ENCODE results near the gene LRRC8B. TPM values are rescaled to one million over a fixed set of nuclear protein-coding genes. Genes with fewer than 3 reads are reported as not detected.

LRRC8B gene
- total and polyA plus RNA-seq, 7 experiments from 2014 or later = 8.8 to 23.0 (median 16.7) TPM

DNA sequence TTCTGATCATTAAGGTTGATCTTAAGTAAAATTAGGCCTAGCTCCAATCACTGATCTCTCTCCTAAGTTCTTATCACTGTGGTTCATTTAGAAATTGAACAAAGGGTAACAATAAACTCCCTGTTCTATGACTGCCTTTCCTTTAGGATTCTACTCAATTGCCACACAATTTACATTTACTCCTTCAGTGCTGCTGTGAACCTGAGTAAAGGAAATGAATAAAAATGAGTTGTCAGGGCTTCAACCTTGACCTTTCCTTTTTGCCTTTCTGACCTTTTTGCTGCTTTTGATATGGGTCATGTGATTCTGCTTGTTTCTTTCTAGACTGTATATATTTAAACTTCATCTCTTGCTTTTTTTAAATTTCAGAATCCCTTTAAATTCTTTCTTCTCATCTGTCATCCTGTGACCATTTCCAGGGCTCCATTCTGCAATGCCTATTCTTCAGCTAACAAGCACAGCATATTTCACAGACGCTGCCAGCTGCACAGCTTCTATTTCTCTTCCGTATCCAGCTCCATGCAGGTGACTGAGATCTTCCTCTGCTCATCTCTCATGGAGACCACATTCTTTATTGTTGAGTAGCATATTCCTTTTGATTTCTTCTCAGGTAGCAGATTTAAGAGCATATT is 3.2 kb downstream of the LRRC8B start:
- H3K4me3 ChIP-seq (ENCODE audit: low read length) = no peak overlapping the region
- intact Hi-C loops (cut with micrococcal nuclease) = loop anchor here in 1 of 2 donors (1.0 to 10.0 kb wide), 2 partner anchors 17 to 253 kb away; partner anchors contain the start of gene GBP5
- CTCF ChIA-PET = no interaction called here

DNA sequence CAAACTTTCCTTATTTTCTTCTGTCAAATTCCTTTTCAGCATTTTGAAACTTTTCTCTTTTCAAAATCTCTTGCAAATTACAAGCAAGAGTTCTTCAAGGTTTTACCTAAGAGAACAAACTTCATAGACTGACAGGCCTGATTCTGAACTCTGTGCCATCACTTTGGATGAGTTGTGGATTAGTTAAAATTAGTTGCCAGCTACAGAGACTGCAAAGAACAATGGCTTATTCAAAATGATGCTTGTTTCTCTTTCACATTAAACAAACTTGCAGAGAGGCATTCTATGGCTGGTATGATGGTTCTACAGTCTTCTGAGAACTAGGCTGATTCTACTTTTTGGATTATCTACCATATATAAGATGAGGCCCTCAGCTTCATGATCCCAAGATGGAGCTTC is 3.8 kb downstream of the LRRC8B start:
- ChIA-PET POLR2A (interaction anchor here (0.8 to 1.6 kb wide), 6 partner anchors 11 to 107 kb away, joined by 3 to 12 read pairs (median 4); no protein-coding TSS in a partner anchor), CTCF (interaction anchor here (1.0 kb wide), 1 partner anchor 234 kb away, joined by 4 read pairs; no protein-coding TSS in a partner anchor)
- intact Hi-C loops (cut with micrococcal nuclease) = loop anchor here in 1 of 2 donors (10.0 kb wide), 1 partner anchor 254 kb away; the partner anchor contains the start of gene GBP5
- Histone ChIP-seq H3K4me1 (ENCODE audit: control insufficient read depth in 2 of 2, insufficient read depth in 2 of 2, low read length in 2 of 2) (peaks cover 7 to 32% of the 10 kb centered on the region in 2 donors), H3K9me3 (ENCODE audit: control insufficient read depth in 2 of 3, low read length in 3 of 3) (no peaks in the 10 kb centered on the region), H3K4me3 (ENCODE audit: low read length) (no peak overlapping the region), H3K27me3 (ENCODE audit: control insufficient read depth in 2 of 2, insufficient read depth in 2 of 2, low read length in 2 of 2) (no peaks in the 10 kb centered on the region), H3K36me3 (ENCODE audit: control insufficient read depth in 2 of 3, insufficient read depth in 3 of 3, low read length in 3 of 3) (peaks cover 0 to 9% (median 0%) of the 10 kb centered on the region in 3 experiments), H3K27ac (ENCODE audit: low read depth, low read length) (no peak overlapping the region)
- no peak for ATAC-seq
- H3K9me3 Mint-ChIP-seq = peaks cover 0 to 2% (median 0%) of the 10 kb centered on the region in 11 donors
- H3K36me3 Mint-ChIP-seq = peaks cover 6 to 35% (median 17%) of the 10 kb centered on the region in 5 donors
- DNase-seq = no peak
- H3K4me1 Mint-ChIP-seq = peaks cover 36 to 58% (median 50%) of the 10 kb centered on the region in 7 donors
- no peak overlapping the region for H3K4me3 Mint-ChIP-seq
- no peaks in the 10 kb centered on the region for H3K27me3 Mint-ChIP-seq
- no peak overlapping the region for H3K27ac Mint-ChIP-seq

More for the DNA sequence above, 3.2 kb downstream of the LRRC8B start:
- peaks cover 7 to 34% of the 10 kb centered on the region in 2 donors for H3K4me1 ChIP-seq (ENCODE audit: control insufficient read depth in 2 of 2, insufficient read depth in 2 of 2, low read length in 2 of 2)
- peaks cover 0 to 2% (median 0%) of the 10 kb centered on the region in 11 donors for H3K9me3 Mint-ChIP-seq
- no peak overlapping the region for H3K27ac ChIP-seq (ENCODE audit: low read depth, low read length)
- no peaks in the 10 kb centered on the region for H3K27me3 Mint-ChIP-seq
- DNase-seq (no peak), ATAC-seq (no peak)
- H3K4me1 Mint-ChIP-seq = peaks cover 30 to 54% (median 45%) of the 10 kb centered on the region in 7 donors
- no peaks in the 10 kb centered on the region for H3K27me3 ChIP-seq (ENCODE audit: control insufficient read depth in 2 of 2, insufficient read depth in 2 of 2, low read length in 2 of 2)
- H3K9me3 ChIP-seq (ENCODE audit: control insufficient read depth in 2 of 3, low read length in 3 of 3) = no peaks in the 10 kb centered on the region
- H3K36me3 ChIP-seq (ENCODE audit: control insufficient read depth in 2 of 3, insufficient read depth in 3 of 3, low read length in 3 of 3) = peaks cover 0 to 9% (median 0%) of the 10 kb centered on the region in 3 experiments
- POLR2A ChIA-PET = interaction anchor here (0.8 to 1.6 kb wide), 4 partner anchors 74 to 107 kb away, joined by 3 to 12 read pairs (median 3); no protein-coding TSS in a partner anchor
- no peak overlapping the region for H3K4me3 Mint-ChIP-seq
- no peak overlapping the region for H3K27ac Mint-ChIP-seq
- peaks cover 6 to 31% (median 15%) of the 10 kb centered on the region in 5 donors for H3K36me3 Mint-ChIP-seq

DNA sequence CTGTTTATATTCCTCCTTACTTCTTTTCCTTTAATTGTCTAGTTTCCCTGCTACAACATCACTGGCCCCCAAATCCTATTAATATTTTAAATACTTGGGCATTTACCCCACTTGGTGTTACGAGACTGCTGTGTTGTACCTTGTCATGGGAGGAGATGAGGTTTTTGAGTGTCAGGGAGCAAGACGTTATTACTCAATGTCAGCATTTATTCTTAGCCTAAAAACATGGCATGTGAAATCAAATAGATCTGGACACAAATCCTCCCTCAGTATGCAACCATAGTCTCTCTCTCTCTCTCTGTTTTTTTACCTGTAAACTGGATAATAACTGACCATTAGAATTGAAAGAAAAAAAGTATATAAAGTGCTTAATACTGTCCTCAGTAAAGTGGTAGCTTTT is 4.6 kb downstream of the LRRC8B start:
- CTCF ChIA-PET = interaction anchor here (0.7 to 1.0 kb wide), 2 partner anchors 11 to 233 kb away, joined by 4 to 5 read pairs; no protein-coding TSS in a partner anchor
- ATAC-seq (no peak), DNase-seq (no peak)
- H3K27me3 ChIP-seq (ENCODE audit: control insufficient read depth in 2 of 2, insufficient read depth in 2 of 2, low read length in 2 of 2) = no peaks in the 10 kb centered on the region
- peaks cover 33 to 55% (median 48%) of the 10 kb centered on the region in 7 donors for H3K4me1 Mint-ChIP-seq
- H3K4me3 ChIP-seq (ENCODE audit: low read length) = no peak overlapping the region
- intact Hi-C loops (cut with micrococcal nuclease) = loop anchor here in 1 of 2 donors (10.0 kb wide), 1 partner anchor 254 kb away; the partner anchor contains the start of gene GBP5
- no peak overlapping the region for H3K4me3 Mint-ChIP-seq
- no peak overlapping the region for H3K27ac ChIP-seq (ENCODE audit: low read depth, low read length)
- peaks cover 7 to 26% of the 10 kb centered on the region in 2 donors for H3K4me1 ChIP-seq (ENCODE audit: control insufficient read depth in 2 of 2, insufficient read depth in 2 of 2, low read length in 2 of 2)
- H3K9me3 ChIP-seq (ENCODE audit: control insufficient read depth in 2 of 3, low read length in 3 of 3) = no peaks in the 10 kb centered on the region
- peaks cover 6 to 35% (median 17%) of the 10 kb centered on the region in 5 donors for H3K36me3 Mint-ChIP-seq
- peaks cover 0 to 9% (median 0%) of the 10 kb centered on the region in 3 experiments for H3K36me3 ChIP-seq (ENCODE audit: control insufficient read depth in 2 of 3, insufficient read depth in 3 of 3, low read length in 3 of 3)
- POLR2A ChIA-PET = interaction anchor here (0.6 to 1.5 kb wide), 5 partner anchors 10 to 543 kb away, joined by 3 to 4 read pairs (median 4); no protein-coding TSS in a partner anchor
- no peaks in the 10 kb centered on the region for H3K27me3 Mint-ChIP-seq
- H3K27ac Mint-ChIP-seq = no peak overlapping the region
- peaks cover 0 to 2% (median 0%) of the 10 kb centered on the region in 11 donors for H3K9me3 Mint-ChIP-seq

DNA sequence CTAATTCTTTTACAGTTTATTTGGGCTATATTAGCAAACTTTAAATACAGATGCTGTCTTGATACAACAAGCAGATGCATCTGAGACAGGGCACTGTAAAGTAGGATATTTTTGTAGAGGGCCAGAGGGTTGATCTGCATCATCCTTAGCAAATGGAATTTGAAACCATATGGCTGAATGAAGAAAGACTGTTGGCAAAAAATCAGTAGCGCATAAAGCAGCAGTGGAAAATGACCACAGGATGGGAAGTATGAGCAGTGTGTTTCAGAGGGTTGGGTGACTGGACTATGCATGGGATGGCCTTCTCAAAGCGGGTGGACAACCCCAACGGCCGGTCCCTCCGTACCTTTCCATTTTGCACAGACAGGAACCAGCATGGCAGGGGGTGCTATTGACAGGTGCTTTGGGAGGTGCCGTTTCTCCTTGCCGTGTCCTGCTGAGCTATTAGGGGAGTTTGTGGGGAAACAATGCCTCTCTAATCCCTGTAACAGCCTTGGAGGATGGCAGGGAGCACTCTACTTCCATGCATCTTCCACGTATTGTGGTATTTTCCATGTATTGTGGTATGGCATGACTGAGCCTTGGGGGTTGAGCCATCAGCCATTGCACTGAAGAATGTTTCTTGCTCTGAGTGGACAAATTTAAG is 5.9 kb downstream of the LRRC8B start:
- H3K4me3 ChIP-seq (ENCODE audit: low read length) = no peak overlapping the region
- ChIA-PET POLR2A (interaction anchor here (0.6 kb wide), 1 partner anchor 90 kb away, joined by 4 read pairs; no protein-coding TSS in a partner anchor), CTCF (interaction anchor here (0.6 kb wide), 1 partner anchor 233 kb away, joined by 3 read pairs; no protein-coding TSS in a partner anchor)
- no peak for DNase-seq
- no peak overlapping the region for H3K27ac Mint-ChIP-seq
- H3K9me3 ChIP-seq (ENCODE audit: control insufficient read depth in 2 of 3, low read length in 3 of 3) = no peaks in the 10 kb centered on the region
- H3K36me3 Mint-ChIP-seq = peaks cover 6 to 35% (median 17%) of the 10 kb centered on the region in 5 donors
- no peaks in the 10 kb centered on the region for H3K27me3 Mint-ChIP-seq
- H3K4me1 Mint-ChIP-seq = peaks cover 40 to 64% (median 58%) of the 10 kb centered on the region in 7 donors
- ATAC-seq = no peak
- H3K4me3 Mint-ChIP-seq = peak overlapping the region in 1 of 10 donors; percentile 6
- H3K36me3 ChIP-seq (ENCODE audit: control insufficient read depth in 2 of 3, insufficient read depth in 3 of 3, low read length in 3 of 3) = peaks cover 0 to 6% (median 0%) of the 10 kb centered on the region in 3 experiments
- H3K4me1 ChIP-seq (ENCODE audit: control insufficient read depth in 2 of 2, insufficient read depth in 2 of 2, low read length in 2 of 2) = peaks cover 7 to 22% of the 10 kb centered on the region in 2 donors
- H3K9me3 Mint-ChIP-seq = peaks cover 0 to 2% (median 0%) of the 10 kb centered on the region in 11 donors
- H3K27ac ChIP-seq (ENCODE audit: low read depth, low read length) = no peak overlapping the region
- intact Hi-C loops (cut with micrococcal nuclease) = no loop called here
- H3K27me3 ChIP-seq (ENCODE audit: control insufficient read depth in 2 of 2, insufficient read depth in 2 of 2, low read length in 2 of 2) = no peaks in the 10 kb centered on the region

DNA sequence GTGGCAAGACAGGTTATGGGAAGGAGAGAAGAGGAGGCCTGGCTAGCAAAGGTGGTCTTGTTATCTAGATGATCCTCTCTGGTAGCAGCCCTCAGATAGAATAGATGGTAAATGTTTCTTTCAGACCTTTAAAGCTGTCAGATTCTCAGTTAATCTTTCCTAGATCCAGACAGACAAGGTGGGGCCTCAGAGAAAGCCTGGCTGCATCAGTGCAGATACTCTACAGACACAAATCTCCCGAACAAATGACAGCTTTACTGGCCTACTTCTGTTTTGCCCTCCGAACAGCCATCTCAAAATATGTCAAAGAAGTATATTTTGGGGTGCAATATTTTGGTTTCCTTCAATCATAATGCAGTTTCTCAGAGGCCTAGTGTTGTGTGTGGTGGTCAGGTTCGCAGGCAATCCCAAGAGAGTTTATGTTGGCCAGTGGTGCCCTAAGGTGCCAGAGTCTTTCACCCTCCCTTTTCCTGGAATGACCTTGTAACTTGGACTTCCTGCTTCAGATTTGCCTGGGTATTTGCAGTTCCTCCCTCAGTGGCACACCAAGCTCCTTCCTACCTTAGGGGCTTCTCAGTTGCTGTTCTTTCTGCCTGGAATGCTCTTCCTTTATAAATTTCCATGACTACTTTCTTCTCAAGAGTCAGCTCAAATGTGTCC is 7.0 kb downstream of the LRRC8B start:
- DNase-seq (no peak), ATAC-seq (no peak)
- intact Hi-C loops (cut with micrococcal nuclease) = no loop called here
- Mint-ChIP-seq H3K27ac (peak overlapping the region in 5 of 9 donors; percentile 10 to 58 (median 33)), H3K4me1 (peaks cover 37 to 72% (median 63%) of the 10 kb centered on the region in 7 donors), H3K27me3 (no peaks in the 10 kb centered on the region), H3K4me3 (peak overlapping the region in 3 of 10 donors; percentile 4 to 38 (median 10)), H3K36me3 (peaks cover 6 to 35% (median 18%) of the 10 kb centered on the region in 5 donors), H3K9me3 (peaks cover 0 to 2% (median 0%) of the 10 kb centered on the region in 11 donors)
- peaks cover 7 to 17% of the 10 kb centered on the region in 2 donors for H3K4me1 ChIP-seq (ENCODE audit: control insufficient read depth in 2 of 2, insufficient read depth in 2 of 2, low read length in 2 of 2)
- ChIA-PET CTCF (no interaction called here), POLR2A (no interaction called here)
- H3K27me3 ChIP-seq (ENCODE audit: control insufficient read depth in 2 of 2, insufficient read depth in 2 of 2, low read length in 2 of 2) = no peaks in the 10 kb centered on the region
- H3K36me3 ChIP-seq (ENCODE audit: control insufficient read depth in 2 of 3, insufficient read depth in 3 of 3, low read length in 3 of 3) = peaks cover 0 to 6% (median 0%) of the 10 kb centered on the region in 3 experiments
- H3K27ac ChIP-seq (ENCODE audit: low read depth, low read length) = no peak overlapping the region
- no peaks in the 10 kb centered on the region for H3K9me3 ChIP-seq (ENCODE audit: control insufficient read depth in 2 of 3, low read length in 3 of 3)
- no peak overlapping the region for H3K4me3 ChIP-seq (ENCODE audit: low read length)

DNA sequence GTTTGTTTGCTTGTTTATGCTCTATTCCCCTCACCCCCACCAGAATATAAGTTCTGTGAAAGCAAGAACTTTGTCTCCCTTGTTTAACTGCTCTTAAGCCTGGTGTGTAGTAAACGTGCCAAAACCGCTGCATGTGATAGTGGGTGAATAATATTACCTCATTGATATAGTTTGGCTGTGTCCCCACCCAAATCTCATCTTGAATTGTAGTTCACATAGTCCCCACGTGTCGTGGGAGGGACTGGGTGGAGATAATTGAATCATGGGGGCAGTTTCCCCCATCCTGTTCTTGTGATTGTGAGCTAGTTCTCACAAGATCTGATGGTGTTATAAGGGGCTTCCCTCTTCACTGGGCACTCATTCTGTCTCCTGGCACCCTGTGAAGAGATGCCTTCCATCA is 7.6 kb downstream of the LRRC8B start:
- Mint-ChIP-seq H3K4me3 (peak overlapping the region in 3 of 10 donors; percentile 4 to 38 (median 10)), H3K36me3 (peaks cover 6 to 37% (median 22%) of the 10 kb centered on the region in 5 donors), H3K27ac (peak overlapping the region in 6 of 9 donors; percentile 10 to 57 (median 26)), H3K4me1 (peaks cover 37 to 78% (median 69%) of the 10 kb centered on the region in 7 donors), H3K27me3 (no peaks in the 10 kb centered on the region), H3K9me3 (peaks cover 0 to 2% (median 0%) of the 10 kb centered on the region in 11 donors)
- Histone ChIP-seq H3K27me3 (ENCODE audit: control insufficient read depth in 2 of 2, insufficient read depth in 2 of 2, low read length in 2 of 2) (no peaks in the 10 kb centered on the region), H3K4me3 (ENCODE audit: low read length) (no peak overlapping the region), H3K9me3 (ENCODE audit: control insufficient read depth in 2 of 3, low read length in 3 of 3) (no peaks in the 10 kb centered on the region), H3K27ac (ENCODE audit: low read depth, low read length) (no peak overlapping the region), H3K4me1 (ENCODE audit: control insufficient read depth in 2 of 2, insufficient read depth in 2 of 2, low read length in 2 of 2) (peaks cover 6 to 14% of the 10 kb centered on the region in 2 donors), H3K36me3 (ENCODE audit: control insufficient read depth in 2 of 3, insufficient read depth in 3 of 3, low read length in 3 of 3) (peaks cover 0 to 6% (median 0%) of the 10 kb centered on the region in 3 experiments)
- CTCF ChIA-PET = no interaction called here
- DNase-seq = no peak
- ATAC-seq = no peak
- intact Hi-C loops (cut with micrococcal nuclease) = no loop called here
- POLR2A ChIA-PET = no interaction called here

Measured in naive thymus-derived CD4-positive, alpha-beta T cell (primary cell).